ENCODE results near the gene ABCA6. TPM values are rescaled to one million over a fixed set of nuclear protein-coding genes. Genes with fewer than 3 reads are reported as not detected.

Gene ABCA6
- total RNA-seq, 1 donor: 1.7 TPM

- Histone ChIP-seq H3K27me3 (ENCODE audit: insufficient read depth, low read length) (no peaks in the 10 kb centered on the region), H3K9me3 (ENCODE audit: low read depth, low read length) (peaks cover 14% of the 10 kb centered on the region), H3K4me3 (ENCODE audit: low read length) (no peak overlapping the region), H3K4me1 (ENCODE audit: insufficient read depth, low read length) (no peaks in the 10 kb centered on the region)
Observed at GRCh38 chr17:69057280-69057679, 84.4 kb downstream of the ABCA6 start.

GRCh38 chr17:69056179-69056823 is 85.4 kb downstream of the ABCA6 start:
- no peak overlapping the region for H3K4me3 ChIP-seq (ENCODE audit: low read length)
- H3K27me3 ChIP-seq (ENCODE audit: insufficient read depth, low read length): no peaks in the 10 kb centered on the region
- H3K9me3 ChIP-seq (ENCODE audit: low read depth, low read length): peaks cover 14% of the 10 kb centered on the region
- peaks cover 2% of the 10 kb centered on the region for H3K4me1 ChIP-seq (ENCODE audit: insufficient read depth, low read length)

- H3K4me3 ChIP-seq (ENCODE audit: low read length): no peak overlapping the region
- H3K4me1 ChIP-seq (ENCODE audit: insufficient read depth, low read length): peaks cover 8% of the 10 kb centered on the region
- peaks cover 14% of the 10 kb centered on the region for H3K9me3 ChIP-seq (ENCODE audit: low read depth, low read length)
- no peaks in the 10 kb centered on the region for H3K27me3 ChIP-seq (ENCODE audit: insufficient read depth, low read length)
Observed at GRCh38 chr17:69055334-69055733, 86.4 kb downstream of the ABCA6 start.

GRCh38 chr17:69050999-69051775 is 90.5 kb downstream of the ABCA6 start:
- no peaks in the 10 kb centered on the region for H3K27me3 ChIP-seq (ENCODE audit: insufficient read depth, low read length)
- peaks cover 27% of the 10 kb centered on the region for H3K4me1 ChIP-seq (ENCODE audit: insufficient read depth, low read length)
- H3K9me3 ChIP-seq (ENCODE audit: low read depth, low read length): peaks cover 10% of the 10 kb centered on the region
- no peak overlapping the region for H3K4me3 ChIP-seq (ENCODE audit: low read length)

- Histone ChIP-seq H3K4me1 (ENCODE audit: insufficient read depth, low read length) (peaks cover 29% of the 10 kb centered on the region), H3K27me3 (ENCODE audit: insufficient read depth, low read length) (no peaks in the 10 kb centered on the region), H3K4me3 (ENCODE audit: low read length) (no peak overlapping the region), H3K9me3 (ENCODE audit: low read depth, low read length) (no peaks in the 10 kb centered on the region)
Observed at GRCh38 chr17:69048634-69049033, 93.1 kb downstream of the ABCA6 start.

GRCh38 chr17:69047368-69048263 is 94.1 kb downstream of the ABCA6 start:
- peaks cover 29% of the 10 kb centered on the region for H3K4me1 ChIP-seq (ENCODE audit: insufficient read depth, low read length)
- no peak overlapping the region for H3K4me3 ChIP-seq (ENCODE audit: low read length)
- H3K27me3 ChIP-seq (ENCODE audit: insufficient read depth, low read length): no peaks in the 10 kb centered on the region
- H3K9me3 ChIP-seq (ENCODE audit: low read depth, low read length): no peaks in the 10 kb centered on the region

- no peaks in the 10 kb centered on the region for H3K9me3 ChIP-seq (ENCODE audit: low read depth, low read length)
- H3K4me3 ChIP-seq (ENCODE audit: low read length): no peak overlapping the region
- H3K27me3 ChIP-seq (ENCODE audit: insufficient read depth, low read length): no peaks in the 10 kb centered on the region
- peaks cover 26% of the 10 kb centered on the region for H3K4me1 ChIP-seq (ENCODE audit: insufficient read depth, low read length)
Observed at GRCh38 chr17:69046121-69046807, 95.4 kb downstream of the ABCA6 start.

- H3K4me3 ChIP-seq (ENCODE audit: low read length): no peak overlapping the region
Observed at GRCh38 chr17:69045646-69046045, 96.0 kb downstream of the ABCA6 start.

GRCh38 chr17:69044371-69044770 is 97.3 kb downstream of the ABCA6 start:
- Histone ChIP-seq H3K27me3 (ENCODE audit: insufficient read depth, low read length) (no peaks in the 10 kb centered on the region), H3K4me3 (ENCODE audit: low read length) (no peak overlapping the region), H3K9me3 (ENCODE audit: low read depth, low read length) (no peaks in the 10 kb centered on the region), H3K4me1 (ENCODE audit: insufficient read depth, low read length) (peaks cover 21% of the 10 kb centered on the region)

More at GRCh38 chr17:69045646-69046045, 96.0 kb downstream of the ABCA6 start:
- H3K4me1 ChIP-seq (ENCODE audit: insufficient read depth, low read length): peaks cover 21% of the 10 kb centered on the region
- no peaks in the 10 kb centered on the region for H3K9me3 ChIP-seq (ENCODE audit: low read depth, low read length)
- H3K27me3 ChIP-seq (ENCODE audit: insufficient read depth, low read length): no peaks in the 10 kb centered on the region

GRCh38 chr17:69043098-69043734 is 98.5 kb downstream of the ABCA6 start:
- peaks cover 18% of the 10 kb centered on the region for H3K4me1 ChIP-seq (ENCODE audit: insufficient read depth, low read length)

GRCh38 chr17:69042308-69042707 is 99.4 kb downstream of the ABCA6 start:
- Histone ChIP-seq H3K4me1 (ENCODE audit: insufficient read depth, low read length) (peaks cover 9% of the 10 kb centered on the region), H3K9me3 (ENCODE audit: low read depth, low read length) (no peaks in the 10 kb centered on the region), H3K27me3 (ENCODE audit: insufficient read depth, low read length) (no peaks in the 10 kb centered on the region), H3K4me3 (ENCODE audit: low read length) (no peak overlapping the region)

More at GRCh38 chr17:69043098-69043734, 98.5 kb downstream of the ABCA6 start:
- no peak overlapping the region for H3K4me3 ChIP-seq (ENCODE audit: low read length)
- H3K9me3 ChIP-seq (ENCODE audit: low read depth, low read length): no peaks in the 10 kb centered on the region
- H3K27me3 ChIP-seq (ENCODE audit: insufficient read depth, low read length): no peaks in the 10 kb centered on the region

GRCh38 chr17:69031839-69032238 is 109.9 kb downstream of the ABCA6 start:
- Histone ChIP-seq H3K27me3 (ENCODE audit: insufficient read depth, low read length) (no peaks in the 10 kb centered on the region), H3K4me1 (ENCODE audit: insufficient read depth, low read length) (no peaks in the 10 kb centered on the region), H3K9me3 (ENCODE audit: low read depth, low read length) (no peaks in the 10 kb centered on the region), H3K4me3 (ENCODE audit: low read length) (no peak overlapping the region)

- no peaks in the 10 kb centered on the region for H3K27me3 ChIP-seq (ENCODE audit: insufficient read depth, low read length)
- no peak overlapping the region for H3K4me3 ChIP-seq (ENCODE audit: low read length)
- no peaks in the 10 kb centered on the region for H3K9me3 ChIP-seq (ENCODE audit: low read depth, low read length)
- no peaks in the 10 kb centered on the region for H3K4me1 ChIP-seq (ENCODE audit: insufficient read depth, low read length)
Observed at GRCh38 chr17:69030169-69030568, 111.5 kb downstream of the ABCA6 start.
